HG02885 (cell line): ENCODE measurements around the gene KIZ.
"Not testable (repeated sequence)": the region's sequence is repeated elsewhere in the genome, so short reads cannot be mapped to it uniquely, and the experiment has no call there.

Source experiments
- ATAC-seq: cut with Tn5 transposase; IDR thresholded peaks from one replicate; pipeline ENCODE4 v1.9.1; 2021; ENCODE audit warnings: mild to moderate bottlenecking; ENCODE audit not compliant: unreplicated experiment, poor library complexity

The KIZ gene

DNA sequence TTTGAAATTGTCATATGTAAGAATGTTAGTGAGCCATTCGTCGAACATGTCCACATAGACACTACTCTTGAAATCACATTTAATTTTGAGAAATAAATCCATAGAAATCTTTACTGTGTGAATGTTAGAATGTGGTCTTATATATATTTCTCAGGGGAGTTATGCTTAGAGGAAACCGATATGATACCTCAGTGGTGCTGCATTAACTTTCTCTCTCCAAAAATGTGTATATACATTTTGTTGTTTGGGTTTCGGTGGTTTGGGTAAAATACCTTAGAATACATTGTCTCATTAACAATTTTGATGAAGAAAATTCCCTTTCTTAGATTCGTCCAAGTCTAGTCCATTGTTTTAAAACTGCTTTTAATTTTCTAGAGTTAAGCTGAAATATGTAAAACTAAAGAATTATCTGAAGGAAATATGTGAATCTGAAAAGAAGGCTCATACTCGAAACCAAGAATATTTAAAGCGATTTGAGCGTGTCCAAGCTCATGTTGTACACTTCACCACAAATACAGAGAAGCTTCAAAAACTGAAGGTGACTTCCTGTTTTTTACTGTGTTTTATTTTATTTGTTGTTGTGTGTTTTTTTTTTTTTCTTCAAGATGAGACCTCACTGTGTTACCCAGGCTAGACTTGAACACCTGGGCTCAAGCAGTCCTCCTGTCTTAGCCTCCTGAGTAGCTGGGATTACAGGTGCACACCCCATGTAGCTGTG is 10.3 kb downstream of the KIZ start:
- peak; percentile 85 for ATAC-seq

DNA sequence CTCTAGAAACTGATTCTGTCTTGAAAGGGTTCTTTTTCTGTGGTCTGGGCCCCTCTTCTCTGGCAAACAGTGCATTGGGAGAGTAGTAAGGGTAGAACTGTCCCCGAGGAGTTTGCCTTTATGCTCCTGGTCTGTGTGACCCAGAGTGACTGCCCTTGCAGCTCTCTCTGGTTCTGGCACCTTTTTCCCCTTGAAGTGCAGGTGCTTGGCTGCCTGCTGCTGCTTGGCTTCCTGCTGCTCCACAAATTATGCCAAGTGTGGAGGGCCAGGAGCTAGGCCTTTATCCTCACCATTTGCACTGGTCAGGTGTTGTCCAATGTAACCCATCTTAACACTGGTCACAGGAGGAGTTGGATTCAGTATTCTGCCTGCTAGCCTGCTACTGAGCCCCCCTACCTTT is 11.2 kb downstream of the KIZ start:
- no peak for ATAC-seq

DNA sequence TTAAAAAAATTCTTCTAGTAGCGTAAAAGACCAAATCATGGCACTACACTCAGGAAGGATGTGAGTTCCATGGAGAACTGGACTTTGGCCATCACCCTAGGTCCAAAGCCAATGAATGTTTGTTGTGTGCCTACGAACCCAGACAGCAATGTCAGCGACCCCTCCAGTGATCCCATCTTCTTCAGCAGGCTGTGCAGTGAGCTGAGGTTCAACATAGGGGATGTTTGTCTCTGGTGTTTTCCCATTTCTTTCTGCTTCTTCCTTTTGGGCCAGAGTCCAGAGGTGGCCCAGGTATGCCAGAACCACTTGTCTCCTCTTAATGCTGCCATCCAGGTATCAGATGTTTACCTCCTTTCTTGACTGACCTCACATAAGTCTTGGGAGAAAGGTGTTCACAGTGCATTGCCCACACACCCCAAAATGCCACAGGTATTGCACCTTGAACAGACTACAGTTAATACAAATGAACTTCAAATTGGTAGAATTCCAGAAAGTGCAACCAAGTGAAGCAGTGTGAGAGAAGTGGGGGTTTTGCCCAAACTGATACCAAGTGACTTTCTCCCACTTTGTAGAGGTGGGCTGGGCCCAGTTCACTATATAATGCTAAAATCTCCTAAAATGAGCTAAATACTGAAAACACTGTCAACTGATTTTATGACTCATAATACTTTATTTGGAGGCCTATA is 14.1 kb downstream of the KIZ start:
- no peak for ATAC-seq

DNA sequence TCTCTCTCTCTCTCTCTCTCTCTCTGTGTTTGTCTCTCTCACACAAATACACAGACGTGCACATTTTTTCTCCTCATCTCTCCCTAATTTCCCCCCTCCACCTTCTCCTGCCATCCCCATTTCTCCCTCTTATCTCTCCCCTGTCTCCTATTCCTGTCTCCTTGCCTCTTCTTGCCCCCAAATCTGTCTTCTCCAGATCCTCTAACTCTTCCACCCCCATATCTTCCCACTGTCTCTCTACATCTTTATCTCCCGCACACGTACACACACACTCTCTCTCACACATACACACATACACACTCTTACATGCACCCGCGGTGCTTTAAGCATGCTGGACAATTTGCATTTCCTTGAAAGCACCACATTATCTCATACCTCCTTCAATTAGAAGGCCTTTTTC is 15.9 kb downstream of the KIZ start:
- ATAC-seq, result no peak

DNA sequence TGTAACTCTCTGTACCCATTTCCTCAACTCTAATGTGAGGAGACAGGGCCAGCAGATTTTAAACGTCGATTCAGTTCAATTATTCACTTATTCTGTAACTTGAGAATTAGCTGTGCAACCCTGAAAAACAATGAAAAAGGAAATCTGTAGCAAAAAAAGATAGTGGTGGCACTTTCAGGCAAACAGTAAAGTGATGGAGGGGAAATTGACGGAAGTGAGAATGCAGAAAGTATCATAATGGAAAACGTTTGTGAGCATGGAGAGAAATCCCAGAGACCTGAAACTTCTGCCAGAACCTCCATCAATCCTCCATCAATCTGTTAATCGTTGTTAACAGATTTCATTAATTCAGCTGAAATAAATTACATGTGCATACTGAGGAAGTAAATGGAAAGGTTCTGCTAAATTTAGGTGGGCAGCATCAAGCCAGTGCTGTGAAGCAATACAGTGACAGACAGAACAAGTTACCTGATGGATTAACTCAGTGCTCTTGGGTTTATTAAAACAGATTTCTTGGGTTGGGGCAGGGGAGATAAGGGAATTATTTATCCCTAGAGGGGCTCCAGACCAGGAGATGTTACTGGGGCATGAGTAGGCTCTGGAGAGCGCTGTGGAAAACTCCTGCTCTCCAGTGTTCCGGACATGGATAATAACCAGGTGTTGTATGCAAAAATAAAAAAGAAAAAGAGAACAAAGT is 17.5 kb downstream of the KIZ start:
- ATAC-seq, result no peak

DNA sequence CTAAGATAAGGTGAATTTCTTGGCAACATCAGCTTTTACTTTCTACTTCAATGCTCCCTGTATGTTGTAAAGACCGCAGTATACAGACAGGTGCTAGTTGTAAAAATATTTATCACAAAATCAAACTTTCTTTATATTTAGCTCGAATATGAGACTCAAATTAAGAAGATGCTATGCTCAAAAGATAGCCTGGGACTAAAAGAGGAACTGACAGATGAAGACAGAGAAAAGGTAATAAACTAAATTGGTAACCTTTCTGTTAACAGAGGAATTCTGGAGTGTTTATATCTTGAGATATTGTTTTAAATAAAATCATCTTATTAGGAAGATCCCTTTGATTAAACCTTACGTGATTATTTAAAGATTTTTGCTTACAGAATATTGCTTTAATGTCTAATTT is 19.5 kb downstream of the KIZ start:
- ATAC-seq, result no peak

DNA sequence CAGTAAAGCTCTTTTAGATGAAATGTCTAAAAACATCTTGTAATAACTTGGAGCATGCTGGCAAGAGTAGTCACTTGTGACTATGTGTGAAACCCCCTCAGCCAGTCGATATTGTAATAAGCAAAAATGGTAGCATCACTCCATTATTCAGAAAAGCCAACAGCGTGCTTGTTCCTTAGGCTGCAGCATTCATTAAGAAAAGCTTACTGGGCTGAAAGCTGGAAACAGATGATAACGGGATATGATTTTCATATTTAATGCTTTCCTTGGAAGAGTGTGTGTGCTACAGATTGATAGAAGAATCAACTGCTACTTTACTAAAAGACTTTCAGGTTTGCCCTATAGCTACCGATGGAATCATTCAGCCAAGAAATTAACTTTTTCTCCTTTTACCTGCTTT is 20.3 kb downstream of the KIZ start:
- no peak for ATAC-seq

DNA sequence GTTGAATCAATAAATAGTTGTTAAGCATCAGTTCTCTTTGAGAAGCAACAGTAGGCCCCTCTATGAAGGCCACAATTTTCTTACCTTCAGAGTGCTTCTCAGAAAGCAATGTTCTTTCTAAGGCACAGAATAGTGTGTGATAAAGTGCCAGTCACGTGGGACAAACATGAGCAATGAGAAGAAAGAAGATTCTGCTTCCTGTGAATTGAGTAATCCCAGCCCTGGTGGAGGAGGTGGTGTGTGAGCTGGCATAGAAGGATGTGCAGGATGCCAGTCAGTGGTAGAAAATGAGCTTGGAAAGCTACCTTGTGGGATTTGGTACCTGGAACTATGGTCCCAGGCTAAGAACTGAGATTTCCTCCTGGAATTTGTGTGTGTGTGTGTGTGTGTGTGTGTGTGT is 21.7 kb downstream of the KIZ start:
- no peak for ATAC-seq

DNA sequence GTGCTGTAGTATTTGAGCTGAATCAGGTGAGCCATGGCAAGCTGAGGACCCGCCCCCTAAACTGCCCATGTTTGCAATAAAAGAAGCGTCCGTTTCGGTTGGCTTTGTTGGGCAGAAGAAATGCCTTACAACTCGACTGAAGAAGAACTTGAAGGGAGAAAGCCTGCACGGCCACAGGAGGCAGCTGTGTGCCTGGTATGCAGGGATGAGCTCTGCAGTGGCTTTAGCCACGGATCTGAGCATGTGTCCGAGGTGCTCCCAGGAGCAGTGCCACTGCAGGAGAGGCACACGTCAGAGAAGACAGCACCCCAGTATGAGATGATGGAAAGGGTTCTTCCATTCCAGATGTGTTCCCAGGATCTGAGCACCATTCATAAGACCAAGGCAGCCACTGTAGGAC is 23.5 kb downstream of the KIZ start:
- no peak for ATAC-seq

DNA sequence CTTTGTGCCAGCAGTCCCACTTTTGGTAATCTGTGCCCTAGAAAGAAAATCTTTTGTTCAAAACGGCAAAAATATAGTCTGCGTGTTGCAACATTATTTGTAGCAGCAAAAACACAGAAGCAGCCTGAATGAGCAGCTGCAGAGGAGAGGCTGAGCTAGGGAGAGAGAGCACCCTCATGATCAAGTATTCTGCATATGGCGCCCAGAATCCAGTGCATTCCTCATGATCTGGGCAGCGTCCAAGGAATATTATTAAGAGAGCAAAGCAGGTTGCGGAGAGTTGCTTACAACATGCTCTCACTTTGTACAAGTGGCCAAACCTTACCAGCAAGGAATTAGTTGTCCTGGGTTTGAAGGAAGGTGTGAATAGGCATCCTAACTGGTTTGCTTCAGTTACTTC is 25.9 kb downstream of the KIZ start:
- ATAC-seq, result no peak

DNA sequence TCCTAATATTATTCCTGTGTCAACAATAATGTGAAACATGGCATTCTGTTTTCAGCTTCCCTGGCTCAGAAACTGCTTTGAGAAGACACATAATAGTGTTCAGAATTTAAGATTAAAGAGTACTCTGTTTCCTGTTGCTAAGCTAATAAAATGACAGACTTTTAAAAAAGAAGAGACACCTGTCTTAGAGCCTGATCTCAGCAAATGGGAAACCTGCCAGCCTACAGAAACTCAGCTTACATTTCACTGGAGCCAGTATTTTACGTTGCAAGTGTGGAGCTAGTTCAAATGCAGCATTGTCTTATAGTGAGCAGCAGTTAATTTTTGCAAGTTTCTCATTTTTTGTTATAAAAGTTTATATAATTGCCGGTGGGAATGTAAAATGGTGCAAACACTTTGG is 28.8 kb downstream of the KIZ start:
- ATAC-seq, result no peak

DNA sequence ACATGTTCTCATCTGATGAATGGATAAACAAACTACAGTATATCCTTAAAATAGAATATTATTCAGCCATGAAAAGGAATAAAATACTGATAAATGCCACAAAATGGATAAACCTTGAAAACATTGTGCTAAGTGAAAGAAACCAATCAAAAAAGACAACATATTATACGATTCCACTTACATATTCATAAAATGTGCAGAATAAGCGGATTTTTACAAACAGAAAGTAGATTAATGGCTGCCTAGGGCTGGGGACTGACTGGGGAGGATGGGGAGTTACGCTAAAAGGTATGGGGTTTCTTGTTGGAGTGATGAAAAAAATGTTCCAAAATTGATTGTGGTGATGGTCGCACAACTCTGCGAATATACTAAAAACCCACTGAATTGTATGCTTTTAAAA is 29.4 kb downstream of the KIZ start:
- no peak for ATAC-seq

DNA sequence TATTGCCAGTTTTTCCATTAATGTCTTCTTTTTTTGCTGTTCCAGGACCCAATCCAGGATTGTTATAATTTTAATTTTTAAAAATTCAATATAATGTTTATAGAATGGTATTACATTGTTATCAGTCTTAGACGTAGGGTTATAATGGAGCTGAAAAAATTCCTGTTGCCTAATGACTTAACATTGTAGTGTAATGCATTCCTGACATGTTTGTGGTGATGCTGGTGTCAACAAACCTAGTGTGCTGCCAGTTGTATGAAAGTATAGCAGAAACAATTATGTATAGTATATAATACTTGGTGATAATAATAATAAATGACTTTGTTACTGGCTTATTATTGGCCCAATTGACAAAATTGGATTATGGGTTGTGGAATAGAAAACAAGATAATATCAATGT is 30.4 kb downstream of the KIZ start:
- no peak for ATAC-seq

DNA sequence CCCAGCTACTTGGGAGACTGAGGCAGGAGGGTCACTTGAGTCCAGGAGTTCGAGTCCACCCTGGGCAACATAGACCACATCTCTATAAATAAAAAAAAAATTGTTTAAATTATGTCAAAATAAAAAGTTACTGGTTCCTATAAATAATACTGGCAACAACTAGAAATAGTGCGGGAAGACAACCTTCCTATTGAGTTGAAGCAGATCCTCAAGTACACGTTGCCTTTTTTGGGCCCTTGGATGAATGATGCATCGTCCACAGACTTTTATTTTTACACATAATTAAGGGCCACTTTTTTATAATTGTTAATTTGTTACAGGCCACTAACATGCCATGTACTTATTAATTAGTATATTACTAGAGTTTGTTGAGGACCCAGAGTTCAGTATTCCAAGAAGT is 31.1 kb downstream of the KIZ start:
- no peak for ATAC-seq

DNA sequence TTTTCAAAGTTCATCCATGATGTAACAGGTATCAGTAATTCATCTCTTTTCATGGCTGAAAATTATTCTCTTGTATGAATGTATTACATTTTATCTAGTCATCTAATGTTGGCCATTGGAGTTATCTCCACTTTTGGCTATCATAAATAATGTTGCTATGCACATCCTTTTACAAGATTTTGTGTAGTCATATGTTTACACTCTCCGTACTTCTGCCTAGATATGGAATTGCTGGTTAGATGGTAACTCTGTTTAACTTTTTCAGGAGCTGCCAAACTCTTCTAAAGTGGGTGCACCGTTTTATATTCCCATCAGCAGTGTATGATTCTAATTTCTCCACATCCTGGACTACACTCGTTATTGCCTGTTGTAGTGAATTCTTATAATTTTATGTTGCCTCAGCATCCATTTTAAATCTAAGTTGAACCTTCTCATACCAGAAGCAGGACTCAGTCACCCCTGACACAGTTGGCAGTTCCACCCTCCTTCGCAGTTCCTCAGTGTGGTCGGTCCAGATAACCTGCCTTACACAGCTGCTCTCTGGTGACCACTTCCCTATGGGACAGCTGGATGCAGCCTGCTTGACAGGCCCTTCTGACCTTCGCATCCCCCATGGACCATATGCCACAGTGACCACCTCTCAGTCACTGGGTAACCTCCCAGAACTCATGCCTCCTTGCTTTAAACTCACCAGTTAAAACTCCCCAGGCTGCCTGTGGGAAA is 33.9 kb downstream of the KIZ start:
- ATAC-seq, result no peak

DNA sequence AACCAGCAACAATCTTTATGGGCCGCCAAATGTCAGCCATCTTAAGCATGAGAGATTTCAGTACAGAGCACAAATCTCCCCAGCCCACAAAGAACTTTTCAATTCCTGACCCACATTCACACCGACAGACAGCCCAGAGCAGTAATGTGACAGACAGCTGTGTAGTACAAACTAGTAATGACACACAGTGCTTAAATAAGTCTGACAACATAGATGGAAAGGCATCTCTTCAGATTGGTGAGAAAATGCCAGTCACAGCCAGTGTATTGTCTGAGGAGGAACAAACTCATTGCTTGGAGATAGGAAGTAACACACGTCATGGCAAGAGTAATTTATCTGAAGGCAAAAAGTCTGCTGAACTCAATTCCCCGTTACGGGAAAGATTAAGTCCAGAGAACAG is 36.0 kb downstream of the KIZ start:
- ATAC-seq, result no peak

DNA sequence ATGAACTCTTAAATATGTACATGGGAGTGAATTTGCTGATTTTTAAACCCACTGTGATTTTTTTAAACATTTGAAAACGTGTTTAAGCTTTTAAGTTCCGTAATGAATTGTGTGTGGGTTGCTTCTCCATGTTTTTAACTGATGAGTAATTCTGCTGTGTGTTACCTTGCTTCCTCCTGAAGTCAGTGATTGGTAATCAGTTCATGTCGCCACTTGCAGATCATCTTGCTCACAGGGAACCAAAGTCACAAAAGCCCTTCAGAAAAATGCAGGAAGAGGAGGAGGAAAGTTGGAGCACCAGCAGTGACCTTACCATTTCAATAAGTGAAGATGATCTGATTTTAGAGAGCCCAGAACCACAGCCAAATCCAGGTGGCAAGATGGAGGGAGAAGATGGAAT is 36.7 kb downstream of the KIZ start:
- ATAC-seq, result no peak

DNA sequence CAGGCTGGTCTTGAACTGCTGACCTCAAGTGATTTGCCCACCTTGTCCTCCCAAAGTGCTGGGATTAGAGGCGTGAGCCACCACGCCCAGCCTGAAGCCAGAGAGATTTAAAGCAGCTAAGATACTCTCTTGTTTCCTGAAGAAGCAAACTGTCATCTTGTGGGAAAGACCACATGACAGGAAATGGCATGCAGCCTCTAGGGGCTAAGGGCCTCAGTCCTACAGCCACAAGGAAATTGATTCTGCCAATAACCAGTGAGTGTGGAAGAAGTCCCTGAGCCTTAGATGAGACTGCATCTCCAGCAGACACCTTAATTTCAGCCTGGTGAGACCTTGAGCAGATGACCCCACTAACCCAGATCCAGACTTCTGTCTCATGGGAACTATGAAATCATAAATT is 40.9 kb downstream of the KIZ start:
- no peak for ATAC-seq

DNA sequence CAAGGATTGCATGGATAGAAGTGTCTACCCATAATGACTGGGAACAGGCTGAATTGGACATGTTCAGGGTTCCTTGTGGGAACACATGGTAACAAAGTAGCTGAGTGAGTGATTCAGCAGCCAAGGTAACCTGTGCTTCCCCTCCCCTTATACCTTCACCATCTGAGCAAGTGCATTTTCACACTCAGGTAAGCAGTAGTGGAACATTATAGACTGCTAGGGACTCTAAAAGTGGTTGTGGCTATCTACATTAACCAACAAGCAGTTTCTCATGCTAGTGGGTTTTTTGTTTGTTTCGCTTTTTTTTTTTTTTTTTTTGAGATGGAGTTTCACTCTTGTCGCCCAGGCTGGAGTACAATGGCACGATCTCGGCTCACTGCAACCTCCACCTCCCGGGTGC is 41.4 kb downstream of the KIZ start:
- no peak for ATAC-seq

DNA sequence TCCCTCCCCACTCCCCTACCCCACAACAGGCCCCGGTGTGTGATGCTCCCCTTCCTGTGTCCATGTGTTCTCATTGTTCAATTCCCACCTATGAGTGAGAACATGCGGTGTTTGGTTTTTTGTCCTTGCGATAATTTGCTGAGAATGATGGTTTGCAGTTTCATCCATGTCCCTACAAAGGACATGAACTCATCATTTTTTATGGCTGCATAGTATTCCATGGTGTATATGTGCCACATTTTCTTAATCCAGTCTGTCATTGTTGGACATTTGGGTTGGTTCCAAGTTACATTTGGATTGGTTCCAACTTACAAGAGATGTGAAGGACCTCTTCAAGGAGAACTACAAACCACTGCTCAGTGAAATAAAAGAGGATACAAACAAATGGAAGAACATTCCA is 42.2 kb downstream of the KIZ start:
- not testable (repeated sequence) for ATAC-seq

DNA sequence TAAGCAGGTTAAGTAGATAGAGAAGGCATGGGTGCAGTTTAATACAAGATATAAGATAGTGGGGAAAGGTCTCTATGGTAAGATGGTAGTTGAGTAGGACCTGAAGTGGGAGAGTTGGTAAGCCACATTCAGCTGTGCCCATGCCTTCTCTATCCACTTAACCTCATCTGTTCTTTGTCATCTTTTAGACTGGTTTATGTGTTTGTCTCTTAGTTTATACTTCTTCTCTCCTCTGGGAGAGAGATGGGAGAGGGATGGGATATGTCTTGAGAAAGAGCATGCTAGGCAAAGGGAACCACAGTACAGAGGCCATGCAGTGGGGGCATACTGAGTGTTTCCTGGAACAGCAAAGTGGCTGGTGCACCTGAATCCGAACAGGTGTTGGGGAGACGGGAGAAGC is 46.7 kb downstream of the KIZ start:
- no peak for ATAC-seq
